ENCODE results near the gene SUV39H1. TPM values are rescaled to one million over a fixed set of nuclear protein-coding genes. Genes with fewer than 3 reads are reported as not detected.
"Not testable (repeated sequence)": the region's sequence is repeated elsewhere in the genome, so short reads cannot be mapped to it uniquely, and the experiment has no call there.

SUV39H1 gene
- total RNA-seq (ENCODE audit: insufficient read depth, low replicate concordance) = 4.6 TPM

- DNase-seq (ENCODE audit: low spot score) = peak; percentile 89
Observed at GRCh38 chrX:48696301-48696908, at the start of gene SUV39H1. SUV39H1 (plus strand) TSS chrX:48696734; CDS start chrX:48696785, 51 bp downstream.

GRCh38 chrX:48648336-48648751, 48.2 kb upstream of the SUV39H1 start:
- peak; percentile 64 for DNase-seq (ENCODE audit: low spot score)

GRCh38 chrX:48649102-48649501, 47.4 kb upstream of the SUV39H1 start:
- no peak for DNase-seq (ENCODE audit: low spot score)

- DNase-seq (ENCODE audit: low spot score) = not testable (repeated sequence)
Observed at GRCh38 chrX:48652055-48652579, 44.4 kb upstream of the SUV39H1 start.

- not testable (repeated sequence) for DNase-seq (ENCODE audit: low spot score)
Observed at GRCh38 chrX:48654746-48655145, 41.8 kb upstream of the SUV39H1 start.

- not testable (repeated sequence) for DNase-seq (ENCODE audit: low spot score)
Observed at GRCh38 chrX:48659686-48660085, 36.8 kb upstream of the SUV39H1 start.

GRCh38 chrX:48663241-48663640, 33.3 kb upstream of the SUV39H1 start:
- DNase-seq (ENCODE audit: low spot score) = no peak

- DNase-seq (ENCODE audit: low spot score) = no peak
Observed at GRCh38 chrX:48664156-48664555, 32.4 kb upstream of the SUV39H1 start.

GRCh38 chrX:48665991-48666390, 30.5 kb upstream of the SUV39H1 start:
- DNase-seq (ENCODE audit: low spot score) = no peak

- no peak for DNase-seq (ENCODE audit: low spot score)
Observed at GRCh38 chrX:48666649-48667048, 29.9 kb upstream of the SUV39H1 start.

- DNase-seq (ENCODE audit: low spot score) = no peak
Observed at GRCh38 chrX:48667509-48667908, 29.0 kb upstream of the SUV39H1 start.

- DNase-seq (ENCODE audit: low spot score) = not testable (repeated sequence)
Observed at GRCh38 chrX:48668187-48668586, 28.3 kb upstream of the SUV39H1 start.

GRCh38 chrX:48676106-48676892, 20.2 kb upstream of the SUV39H1 start:
- peak; percentile 91 for DNase-seq (ENCODE audit: low spot score)

- DNase-seq (ENCODE audit: low spot score) = no peak
Observed at GRCh38 chrX:48676893-48677270, 19.7 kb upstream of the SUV39H1 start.

GRCh38 chrX:48677516-48677915, 19.0 kb upstream of the SUV39H1 start:
- DNase-seq (ENCODE audit: low spot score) = no peak

- not testable (repeated sequence) for DNase-seq (ENCODE audit: low spot score)
Observed at GRCh38 chrX:48680467-48680866, 16.1 kb upstream of the SUV39H1 start.

GRCh38 chrX:48680925-48681324, 15.6 kb upstream of the SUV39H1 start:
- DNase-seq (ENCODE audit: low spot score) = not testable (repeated sequence)

GRCh38 chrX:48681539-48682183, 14.9 kb upstream of the SUV39H1 start:
- no peak for DNase-seq (ENCODE audit: low spot score)

- not testable (repeated sequence) for DNase-seq (ENCODE audit: low spot score)
Observed at GRCh38 chrX:48682795-48683194, 13.7 kb upstream of the SUV39H1 start.

GRCh38 chrX:48683411-48683982, 13.0 kb upstream of the SUV39H1 start, which contains the start of gene WAS:
WAS (plus strand) TSS chrX:48683799; CDS start chrX:48683854, 55 bp downstream.
- peak; percentile 8 for DNase-seq (ENCODE audit: low spot score)

- no peak for DNase-seq (ENCODE audit: low spot score)
Observed at GRCh38 chrX:48684134-48684533, 12.4 kb upstream of the SUV39H1 start.

GRCh38 chrX:48685416-48685815, 11.1 kb upstream of the SUV39H1 start:
- DNase-seq (ENCODE audit: low spot score) = no peak
